HG03571 (cell line): ENCODE results near the gene TEX264.

ENCODE experiments used
- ATAC-seq: cut with Tn5 transposase; IDR thresholded peaks from one replicate; pipeline ENCODE4 v1.9.1; 2021; ENCODE audit not compliant: unreplicated experiment

TEX264 gene

GRCh38 chr3:51691949-51692348 is 20.9 kb downstream of the TEX264 start:
- no peak for ATAC-seq

DNA sequence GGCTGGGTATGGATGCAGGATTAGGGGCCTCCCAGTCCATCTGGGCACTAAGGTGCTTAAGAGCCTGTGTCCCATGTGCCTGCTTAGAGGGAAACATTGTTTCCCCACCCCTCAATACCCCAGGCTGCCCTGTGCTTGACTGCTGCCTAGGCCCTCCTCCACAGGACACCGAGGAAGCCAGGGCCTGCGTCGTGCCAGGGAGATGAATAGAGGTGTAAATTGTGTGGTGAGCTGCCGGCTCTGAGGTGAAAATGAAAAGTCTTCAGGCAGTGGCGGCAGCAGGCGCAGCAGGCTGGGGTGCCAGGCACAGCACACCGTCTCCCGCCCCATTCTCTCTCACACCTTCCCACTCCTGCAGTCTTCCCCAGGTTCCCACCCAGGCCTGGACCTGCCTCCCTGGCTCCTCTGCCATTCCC is 21.9 kb downstream of the TEX264 start:
- no peak for ATAC-seq

DNA sequence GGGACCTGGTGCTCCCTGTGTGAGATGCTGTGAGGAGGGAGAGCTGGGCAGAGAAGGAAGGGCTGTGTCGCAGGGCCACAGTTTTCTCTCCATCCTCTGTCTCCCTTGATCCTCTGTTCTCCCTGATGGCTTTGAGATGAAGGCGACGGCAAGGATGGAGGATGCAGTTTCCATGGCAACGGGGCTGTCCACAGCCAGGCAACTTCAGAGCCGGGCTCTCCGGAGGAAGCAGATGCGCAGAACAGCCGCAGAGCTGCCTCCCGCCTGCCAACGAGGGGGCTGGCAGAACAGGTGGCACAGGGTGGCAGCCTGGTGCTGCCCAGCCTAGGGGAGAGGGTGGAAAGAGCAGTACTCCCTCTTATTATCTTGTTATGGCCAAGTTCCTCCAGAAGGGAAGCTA is 25.9 kb downstream of the TEX264 start:
- ATAC-seq, result no peak

GRCh38 chr3:51698209-51698608 is 27.2 kb downstream of the TEX264 start:
- ATAC-seq, result no peak

DNA sequence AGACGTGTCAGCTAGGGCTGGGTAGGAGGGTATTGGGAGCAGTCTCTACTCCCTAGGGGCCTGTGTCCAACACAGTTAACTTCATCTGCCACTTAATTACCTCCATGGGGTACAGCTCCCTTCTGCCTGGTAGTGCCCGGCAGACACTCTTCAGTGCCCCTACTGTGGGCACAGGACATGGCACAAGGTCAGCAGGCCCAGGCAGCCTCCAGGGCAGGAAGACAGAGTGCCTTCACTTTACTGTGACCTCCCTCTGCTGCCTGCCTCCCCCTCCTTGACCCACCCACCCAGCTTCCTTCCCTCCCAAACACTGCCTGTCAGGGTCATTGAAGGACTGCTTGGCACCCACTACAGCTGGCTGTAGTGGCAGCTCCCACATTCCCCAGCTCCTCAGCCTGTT is 29.4 kb downstream of the TEX264 start:
- no peak for ATAC-seq

DNA sequence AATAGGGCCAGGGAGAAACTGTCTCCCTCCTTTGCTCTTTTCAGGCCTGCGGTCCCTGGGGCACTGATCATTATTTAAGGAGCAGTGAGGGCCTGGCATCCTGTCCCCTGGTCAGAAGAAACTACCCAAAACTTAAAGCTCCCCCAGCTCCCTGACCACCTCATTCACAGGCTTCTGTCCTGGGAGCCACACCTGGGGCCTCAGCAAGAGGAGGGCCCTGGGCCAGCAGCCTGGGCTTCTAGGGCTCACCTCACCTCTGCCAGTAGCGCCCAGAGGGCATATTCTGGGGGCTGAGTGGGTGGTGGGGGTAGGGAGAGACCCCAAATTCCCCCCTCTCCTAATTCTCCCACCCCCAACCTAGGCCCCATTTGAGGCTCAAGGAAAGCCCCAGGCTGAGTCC is 31.1 kb downstream of the TEX264 start:
- no peak for ATAC-seq

GRCh38 chr3:51703068-51703760 is 32.2 kb downstream of the TEX264 start:
- ATAC-seq, result no peak

- no peak for ATAC-seq
Observed at GRCh38 chr3:51703761-51704510, 32.9 kb downstream of the TEX264 start.

DNA sequence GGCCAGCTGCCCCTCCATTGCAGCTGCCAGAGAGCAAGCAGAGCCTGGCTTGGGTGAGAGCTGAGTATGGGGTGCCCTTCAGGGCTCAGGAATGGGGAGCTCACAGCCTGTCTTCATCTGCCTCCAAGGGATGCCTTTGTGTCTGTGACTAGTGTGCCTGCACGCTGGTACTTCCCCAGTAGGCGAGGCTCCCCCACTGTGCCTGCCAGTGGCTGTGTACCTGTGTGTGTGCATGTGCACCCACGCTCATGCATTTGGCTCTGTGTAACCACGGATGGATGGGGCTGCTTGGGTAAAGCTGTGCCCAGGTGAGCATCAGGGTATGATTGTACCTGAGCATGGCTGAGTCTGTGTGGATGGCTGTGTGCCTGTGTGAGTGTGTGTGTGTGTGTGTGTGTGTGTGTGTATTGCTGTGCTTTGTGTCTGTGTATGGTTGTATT is 33.5 kb downstream of the TEX264 start:
- no peak for ATAC-seq

DNA sequence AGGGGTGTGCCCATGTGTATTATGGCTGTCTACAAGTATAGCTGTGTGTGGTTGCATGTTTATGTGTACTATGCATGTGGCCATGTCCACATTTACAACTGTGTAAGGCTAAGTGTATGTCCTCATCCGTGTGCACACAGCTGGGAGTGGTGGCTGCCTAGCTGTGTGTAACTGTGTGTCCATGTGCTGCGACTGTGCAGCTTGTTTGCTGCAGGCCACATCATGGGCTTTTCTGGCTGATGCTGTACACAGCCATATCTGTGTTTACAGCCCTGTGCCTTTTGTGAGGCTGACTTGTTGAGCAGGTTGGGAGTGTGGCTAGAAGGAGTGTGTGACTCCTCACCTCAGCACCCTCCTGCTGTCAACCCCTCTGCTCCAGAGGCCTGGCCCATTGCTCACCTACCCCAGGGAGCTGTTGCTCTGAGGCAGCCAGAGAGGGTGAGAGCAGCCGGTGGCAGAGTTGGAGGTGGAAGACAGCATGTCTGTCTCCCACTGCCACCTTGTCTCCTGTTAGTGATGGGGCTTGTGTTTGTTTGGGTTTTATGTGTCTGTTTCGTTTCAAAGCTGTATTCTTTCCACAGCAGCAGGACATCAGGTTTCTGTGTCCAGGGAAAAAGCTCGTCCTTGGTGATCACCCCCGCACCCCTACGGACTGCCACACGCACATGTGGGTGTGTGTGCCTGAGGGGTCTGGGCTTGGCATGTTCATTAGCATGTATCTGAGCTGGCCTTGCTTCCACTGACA is 34.4 kb downstream of the TEX264 start:
- no peak for ATAC-seq

DNA sequence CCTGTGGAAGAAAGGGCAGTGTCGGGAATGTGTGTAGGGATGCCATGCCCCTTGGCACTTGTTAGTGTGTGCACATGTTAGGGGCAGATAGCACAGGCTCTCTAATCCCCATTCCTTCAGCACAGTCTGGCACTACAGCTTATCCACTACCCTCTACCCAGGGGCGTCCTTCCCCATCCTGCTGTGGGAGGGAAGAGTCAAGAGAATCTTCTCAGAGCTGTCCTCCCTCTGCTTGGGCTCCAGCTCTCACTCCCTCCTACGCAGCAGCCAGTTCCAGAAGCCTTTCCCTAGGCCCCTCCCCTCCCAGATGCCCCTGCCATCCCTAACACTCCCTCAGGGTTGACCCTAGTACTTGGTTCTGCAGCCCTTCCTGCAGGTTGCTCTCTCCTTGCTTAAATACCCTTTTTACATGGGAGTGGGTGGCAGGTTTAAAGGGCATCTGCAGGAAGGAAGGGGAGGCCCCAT is 35.0 kb downstream of the TEX264 start:
- no peak for ATAC-seq

- ATAC-seq, result no peak
Observed at GRCh38 chr3:51706788-51707731, 36.0 kb downstream of the TEX264 start, which contains the start of gene GRM2. TSS of gene GRM2 (plus strand) at chr3:51707068. CDS start at chr3:51708984, 1,916 bp downstream.

DNA sequence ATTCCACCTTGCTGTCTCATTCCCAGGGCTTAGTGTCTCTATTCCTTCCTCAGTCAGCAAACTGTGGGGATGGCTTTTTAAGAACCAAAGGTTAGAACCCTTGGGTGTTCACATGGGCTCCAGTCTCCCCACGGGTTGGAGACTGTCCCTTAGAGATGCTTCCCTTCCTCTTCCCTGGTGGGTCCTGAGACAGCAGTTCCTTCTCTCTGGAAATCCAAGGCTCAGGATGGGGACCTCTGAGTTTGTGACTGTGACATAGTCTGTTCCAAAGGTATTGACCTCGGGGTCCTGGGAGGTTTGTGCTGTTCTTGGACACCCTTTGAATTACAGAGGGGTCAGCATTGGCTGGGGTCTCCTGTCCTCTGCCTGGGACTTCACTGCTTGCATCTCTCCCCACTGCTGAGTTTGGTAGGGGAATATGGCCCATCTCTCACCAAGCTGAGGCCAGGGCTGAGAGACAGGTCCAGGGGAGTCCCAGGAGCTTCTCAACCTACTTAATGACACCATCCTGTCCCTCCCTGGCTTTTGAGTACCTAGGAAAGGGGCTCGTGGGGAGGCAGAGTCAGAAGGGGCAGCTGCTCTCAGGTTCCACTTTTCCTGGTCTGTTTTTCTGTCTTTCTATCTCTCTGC is 37.3 kb downstream of the TEX264 start:
- no peak for ATAC-seq

DNA sequence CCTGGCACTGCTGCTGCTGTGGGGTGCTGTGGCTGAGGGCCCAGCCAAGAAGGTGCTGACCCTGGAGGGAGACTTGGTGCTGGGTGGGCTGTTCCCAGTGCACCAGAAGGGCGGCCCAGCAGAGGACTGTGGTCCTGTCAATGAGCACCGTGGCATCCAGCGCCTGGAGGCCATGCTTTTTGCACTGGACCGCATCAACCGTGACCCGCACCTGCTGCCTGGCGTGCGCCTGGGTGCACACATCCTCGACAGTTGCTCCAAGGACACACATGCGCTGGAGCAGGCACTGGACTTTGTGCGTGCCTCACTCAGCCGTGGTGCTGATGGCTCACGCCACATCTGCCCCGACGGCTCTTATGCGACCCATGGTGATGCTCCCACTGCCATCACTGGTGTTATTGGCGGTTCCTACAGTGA is 38.0 kb downstream of the TEX264 start:
- ATAC-seq, result no peak

GRCh38 chr3:51709675-51710074 is 38.6 kb downstream of the TEX264 start:
- ATAC-seq, result no peak

- ATAC-seq, result no peak
Observed at GRCh38 chr3:51710631-51711351, 39.7 kb downstream of the TEX264 start.

DNA sequence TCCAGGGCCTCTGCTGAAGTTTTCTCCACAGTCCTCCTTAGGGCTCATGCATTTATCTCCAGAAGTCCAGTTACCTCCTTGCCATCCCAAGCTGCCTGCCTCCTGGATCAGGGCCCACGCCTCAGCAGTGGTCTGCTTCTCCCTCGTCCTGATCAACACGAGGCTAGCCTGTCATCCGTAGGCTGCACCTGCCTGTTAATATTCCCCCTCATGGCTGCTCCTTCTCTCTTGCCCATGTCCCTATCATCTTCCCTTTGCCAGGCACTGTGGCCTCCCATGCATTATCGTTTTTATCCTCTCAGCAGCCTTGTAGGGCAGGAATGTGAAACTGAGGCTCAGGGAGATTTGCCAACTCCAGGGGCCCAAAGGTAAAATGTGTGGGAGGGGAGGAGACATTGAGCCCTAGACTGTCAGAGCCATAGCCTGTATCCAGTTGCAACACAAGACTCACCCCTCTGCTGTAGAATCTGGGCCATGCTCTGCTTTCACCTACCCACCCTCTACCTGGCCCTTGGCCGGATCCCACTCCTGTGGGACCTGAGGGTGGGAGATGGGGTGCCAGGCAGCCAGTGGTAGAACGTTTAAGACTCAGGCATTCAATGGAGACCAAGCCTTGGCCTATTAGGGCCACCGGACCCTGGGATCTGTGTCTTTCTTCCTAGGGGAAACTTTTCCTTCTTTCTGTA is 40.4 kb downstream of the TEX264 start:
- ATAC-seq, result no peak

DNA sequence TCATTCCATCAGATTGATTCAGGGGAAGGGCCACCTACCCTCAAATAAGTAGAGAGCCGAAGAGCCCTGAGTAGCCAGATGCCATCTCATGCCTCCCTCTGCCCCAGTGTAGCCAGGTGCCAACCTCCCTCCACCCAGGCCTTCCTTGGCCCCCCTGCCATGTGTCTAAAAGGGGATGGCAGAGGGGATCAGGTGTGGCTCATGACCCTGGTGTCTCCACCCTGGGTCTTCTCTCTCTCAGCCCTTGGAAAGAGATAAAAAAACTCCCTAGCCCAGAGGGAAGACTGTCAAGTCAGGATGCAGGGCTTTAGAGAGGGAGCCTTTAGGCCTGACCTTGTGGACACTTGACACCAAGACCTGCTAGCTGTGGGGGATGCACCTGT is 41.0 kb downstream of the TEX264 start:
- ATAC-seq, result no peak

- no peak for ATAC-seq
Observed at GRCh38 chr3:51712511-51712931, 41.5 kb downstream of the TEX264 start.
